ENCODE measurements around the gene STRIT1. TPM values are rescaled to one million over a fixed set of nuclear protein-coding genes. Genes with fewer than 3 reads are reported as not detected.

STRIT1 gene
- total RNA-seq, 1 donor from 2014 or later: not detected

DNA sequence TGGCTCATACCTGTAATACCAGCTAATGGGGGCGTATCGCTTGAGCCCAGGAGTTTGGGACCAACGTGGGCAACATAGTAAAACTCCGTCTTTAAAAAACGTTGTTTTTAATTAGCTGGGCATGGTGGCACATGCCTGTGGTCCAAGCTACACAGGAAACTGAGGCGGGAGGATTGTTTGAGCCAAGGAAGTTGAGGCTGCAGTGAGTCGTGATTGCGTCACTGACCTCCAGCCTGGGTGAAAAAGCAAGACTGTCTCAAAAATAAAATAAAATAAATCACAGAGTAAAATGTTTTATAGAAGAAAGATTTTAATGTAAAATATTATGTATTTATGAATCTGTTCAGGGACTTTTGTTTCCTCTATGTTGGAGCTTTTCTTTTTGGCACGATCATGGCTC is 15.3 kb upstream of the STRIT1 start:
- H3K4me1 Mint-ChIP-seq (ENCODE audit: unreplicated experiment): peaks cover 18% of the 10 kb centered on the region
- no peak for DNase-seq (ENCODE audit: extremely low spot score, unreplicated experiment)
- H3K27me3 Mint-ChIP-seq (ENCODE audit: unreplicated experiment): no peaks in the 10 kb centered on the region
- no peak overlapping the region for H3K4me3 Mint-ChIP-seq (ENCODE audit: unreplicated experiment)
- H3K9me3 Mint-ChIP-seq (ENCODE audit: unreplicated experiment): no peaks in the 10 kb centered on the region
- no peak overlapping the region for H3K27ac Mint-ChIP-seq (ENCODE audit: unreplicated experiment)
- TF ChIP-seq, protein P1, sequence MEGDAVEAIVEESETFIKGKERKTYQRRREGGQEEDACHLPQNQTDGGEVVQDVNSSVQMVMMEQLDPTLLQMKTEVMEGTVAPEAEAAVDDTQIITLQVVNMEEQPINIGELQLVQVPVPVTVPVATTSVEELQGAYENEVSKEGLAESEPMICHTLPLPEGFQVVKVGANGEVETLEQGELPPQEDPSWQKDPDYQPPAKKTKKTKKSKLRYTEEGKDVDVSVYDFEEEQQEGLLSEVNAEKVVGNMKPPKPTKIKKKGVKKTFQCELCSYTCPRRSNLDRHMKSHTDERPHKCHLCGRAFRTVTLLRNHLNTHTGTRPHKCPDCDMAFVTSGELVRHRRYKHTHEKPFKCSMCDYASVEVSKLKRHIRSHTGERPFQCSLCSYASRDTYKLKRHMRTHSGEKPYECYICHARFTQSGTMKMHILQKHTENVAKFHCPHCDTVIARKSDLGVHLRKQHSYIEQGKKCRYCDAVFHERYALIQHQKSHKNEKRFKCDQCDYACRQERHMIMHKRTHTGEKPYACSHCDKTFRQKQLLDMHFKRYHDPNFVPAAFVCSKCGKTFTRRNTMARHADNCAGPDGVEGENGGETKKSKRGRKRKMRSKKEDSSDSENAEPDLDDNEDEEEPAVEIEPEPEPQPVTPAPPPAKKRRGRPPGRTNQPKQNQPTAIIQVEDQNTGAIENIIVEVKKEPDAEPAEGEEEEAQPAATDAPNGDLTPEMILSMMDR (IDR thresholded peaks at IDR 0.05): no peak
- no peaks in the 10 kb centered on the region for H3K36me3 Mint-ChIP-seq (ENCODE audit: unreplicated experiment)

DNA sequence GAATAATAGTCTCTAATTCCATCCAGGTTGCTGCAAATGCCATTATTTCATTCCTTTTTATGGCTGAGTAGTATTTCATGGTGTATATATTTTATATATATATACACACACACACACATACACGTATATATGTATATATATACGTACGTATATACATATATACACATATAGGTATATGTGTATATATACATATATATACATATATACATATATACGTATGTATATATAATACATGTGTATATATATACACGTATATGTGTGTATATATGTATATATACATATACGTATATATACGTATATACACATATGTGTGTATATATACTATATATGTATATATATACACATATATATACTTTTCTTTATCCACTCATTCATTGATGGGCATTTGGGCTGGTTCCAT is 13.7 kb upstream of the STRIT1 start:
- Mint-ChIP-seq H3K4me3 (ENCODE audit: unreplicated experiment) (no peak overlapping the region), H3K27me3 (ENCODE audit: unreplicated experiment) (no peaks in the 10 kb centered on the region), H3K9me3 (ENCODE audit: unreplicated experiment) (no peaks in the 10 kb centered on the region), H3K27ac (ENCODE audit: unreplicated experiment) (no peak overlapping the region), H3K36me3 (ENCODE audit: unreplicated experiment) (no peaks in the 10 kb centered on the region), H3K4me1 (ENCODE audit: unreplicated experiment) (peaks cover 24% of the 10 kb centered on the region)
- TF ChIP-seq, protein P1 (IDR thresholded peaks at IDR 0.05): no peak
- DNase-seq (ENCODE audit: extremely low spot score, unreplicated experiment): no peak

DNA sequence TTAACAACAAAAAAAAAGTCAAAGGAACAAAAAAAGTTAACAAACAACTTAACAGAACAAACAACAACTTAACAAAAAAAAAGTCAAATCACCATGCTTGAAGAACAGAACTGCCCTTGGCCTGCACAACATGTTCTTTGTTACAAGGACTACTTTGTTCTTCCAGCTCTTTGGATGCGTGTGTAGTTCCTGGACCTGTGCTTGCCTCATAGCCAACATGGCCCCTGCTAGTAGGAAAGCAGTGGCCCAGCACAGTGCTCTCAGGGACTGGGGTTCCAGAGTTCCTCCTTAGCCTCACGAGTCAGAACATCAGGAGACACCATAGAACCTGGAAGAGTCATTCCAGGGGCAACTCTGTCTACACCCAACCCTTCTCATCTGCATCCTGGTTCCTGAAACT is 10.9 kb upstream of the STRIT1 start:
- TF ChIP-seq, protein P1 (IDR thresholded peaks at IDR 0.05): no peak
- H3K27me3 Mint-ChIP-seq (ENCODE audit: unreplicated experiment): no peaks in the 10 kb centered on the region
- no peak overlapping the region for H3K4me3 Mint-ChIP-seq (ENCODE audit: unreplicated experiment)
- peaks cover 22% of the 10 kb centered on the region for H3K4me1 Mint-ChIP-seq (ENCODE audit: unreplicated experiment)
- peaks cover 6% of the 10 kb centered on the region for H3K9me3 Mint-ChIP-seq (ENCODE audit: unreplicated experiment)
- DNase-seq (ENCODE audit: extremely low spot score, unreplicated experiment): no peak
- H3K27ac Mint-ChIP-seq (ENCODE audit: unreplicated experiment): no peak overlapping the region
- H3K36me3 Mint-ChIP-seq (ENCODE audit: unreplicated experiment): no peaks in the 10 kb centered on the region

DNA sequence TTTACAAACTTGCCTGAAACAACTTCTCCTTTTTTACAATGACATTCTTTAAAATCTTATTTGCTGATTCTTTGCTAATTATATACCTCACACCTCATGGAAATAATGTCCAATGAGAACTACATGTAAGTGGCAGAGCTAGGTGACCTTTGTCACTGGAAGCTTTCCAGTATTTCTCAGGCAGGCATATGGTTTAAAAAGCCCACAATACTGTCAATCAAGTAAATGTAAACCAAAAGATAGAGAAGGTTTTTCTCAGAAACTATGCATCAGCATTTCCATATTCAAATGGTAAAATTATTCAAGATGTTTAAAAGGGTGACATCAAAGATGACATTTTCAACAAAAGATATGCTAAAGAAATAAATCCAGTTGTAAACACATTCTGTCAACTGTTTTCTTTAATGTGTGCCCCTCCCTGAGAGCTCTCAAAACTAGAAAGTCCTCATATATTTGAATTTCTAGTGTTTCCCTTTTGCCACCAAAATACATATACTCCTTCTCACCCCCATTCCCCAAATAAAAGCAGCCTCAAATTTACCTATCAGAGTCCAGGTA is 10.1 kb upstream of the STRIT1 start:
- H3K4me1 Mint-ChIP-seq (ENCODE audit: unreplicated experiment): peaks cover 19% of the 10 kb centered on the region
- no peaks in the 10 kb centered on the region for H3K36me3 Mint-ChIP-seq (ENCODE audit: unreplicated experiment)
- TF ChIP-seq, protein P1 (IDR thresholded peaks at IDR 0.05): no peak
- no peaks in the 10 kb centered on the region for H3K27me3 Mint-ChIP-seq (ENCODE audit: unreplicated experiment)
- H3K9me3 Mint-ChIP-seq (ENCODE audit: unreplicated experiment): peaks cover 9% of the 10 kb centered on the region
- H3K27ac Mint-ChIP-seq (ENCODE audit: unreplicated experiment): no peak overlapping the region
- no peak for DNase-seq (ENCODE audit: extremely low spot score, unreplicated experiment)
- H3K4me3 Mint-ChIP-seq (ENCODE audit: unreplicated experiment): no peak overlapping the region

DNA sequence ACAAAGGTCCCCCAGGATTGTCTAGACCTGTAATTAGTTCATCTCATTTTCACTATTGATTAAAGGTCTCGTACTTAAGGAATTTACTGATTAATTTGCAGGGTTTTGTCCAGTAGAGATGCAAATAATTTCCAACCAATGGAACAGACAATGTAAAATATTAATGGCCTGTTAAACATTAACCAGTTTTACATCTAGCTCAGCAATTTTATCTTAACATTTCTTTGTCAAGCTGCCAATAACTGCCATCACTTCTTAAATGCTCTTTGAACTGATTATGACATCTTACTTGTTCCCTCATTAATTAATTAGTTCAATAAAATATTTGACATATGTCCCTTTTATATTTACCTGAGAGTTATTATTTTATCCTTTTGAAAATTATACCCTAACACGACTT is 9.4 kb upstream of the STRIT1 start:
- H3K36me3 Mint-ChIP-seq (ENCODE audit: unreplicated experiment): no peaks in the 10 kb centered on the region
- peaks cover 19% of the 10 kb centered on the region for H3K4me1 Mint-ChIP-seq (ENCODE audit: unreplicated experiment)
- peaks cover 14% of the 10 kb centered on the region for H3K9me3 Mint-ChIP-seq (ENCODE audit: unreplicated experiment)
- no peak overlapping the region for H3K27ac Mint-ChIP-seq (ENCODE audit: unreplicated experiment)
- no peak for DNase-seq (ENCODE audit: extremely low spot score, unreplicated experiment)
- H3K4me3 Mint-ChIP-seq (ENCODE audit: unreplicated experiment): no peak overlapping the region
- TF ChIP-seq, protein P1 (IDR thresholded peaks at IDR 0.05): no peak
- H3K27me3 Mint-ChIP-seq (ENCODE audit: unreplicated experiment): no peaks in the 10 kb centered on the region
